GM12878 (cell line): ENCODE results near the gene RND1. TPM values are rescaled to one million over a fixed set of nuclear protein-coding genes. Genes with fewer than 3 reads are reported as not detected.
A peak's percentile ranks its signal among the peaks of the same experiment; 100 is the strongest.

Source experiments
- ATF7 ChIP-seq: fragments of 450-650 bp; IDR thresholded peaks from 2 replicates; pipeline ENCODE4 v1.6.1; 2016; ENCODE audit warnings: low read depth, mild to moderate bottlenecking
- BCL3 ChIP-seq: IDR thresholded peaks from 2 replicates; pipeline ENCODE4 v1.6.1; 2011; ENCODE audit warnings: borderline replicate concordance, low read depth, mild to moderate bottlenecking, moderate library complexity, low read length; ENCODE audit not compliant: insufficient read depth, poor library complexity, severe bottlenecking
- BRCA1 ChIP-seq: IDR thresholded peaks from 2 replicates; pipeline ENCODE4 v1.6.1; 2011; ENCODE audit warnings: low read depth, low read length, improper control_type of control experiment
- CEBPB ChIP-seq, 2 experiments: fragments of 150-350 bp in 1 of 2; IDR thresholded peaks; 2 replicates each; pipeline ENCODE4 v1.6.1; 2012 to 2014; ENCODE audit warnings: low read depth in 2 of 2, low read length in 2 of 2, borderline replicate concordance in 1 of 2, inconsistent platforms in 1 of 2
- CREM ChIP-seq: IDR thresholded peaks from 2 replicates; pipeline ENCODE4 v1.6.1; 2014; ENCODE audit warnings: antibody characterized with exemption, low read depth
- CTCF ChIP-seq, 3 experiments: IDR thresholded peaks in 2 of 3; conservative IDR thresholded peaks in 1 of 3; 2 replicates each; pipeline ENCODE4 v1.5.1; 2011; ENCODE audit warnings: low read depth in 3 of 3, low read length in 3 of 3, mild to moderate bottlenecking in 3 of 3, control low read depth in 2 of 3, moderate library complexity in 2 of 3, inconsistent platforms in 1 of 3, mixed read lengths in 1 of 3; ENCODE audit not compliant: control insufficient read depth in 2 of 3, insufficient read depth in 1 of 3; ENCODE audit errors: extremely low read depth in 1 of 3
- DPF2 ChIP-seq: fragments of 450-650 bp; IDR thresholded peaks from 2 replicates; pipeline ENCODE4 v1.6.1; 2017; ENCODE audit warnings: mild to moderate bottlenecking
- E2F8 ChIP-seq: fragments of 450-650 bp; IDR thresholded peaks from 2 replicates; pipeline ENCODE4 v1.6.1; 2018; ENCODE audit warnings: mild to moderate bottlenecking, low read depth, moderate library complexity; ENCODE audit not compliant: partially characterized antibody
- E4F1 ChIP-seq: fragments of 450-650 bp; IDR thresholded peaks from 2 replicates; pipeline ENCODE4 v1.6.1; 2018; ENCODE audit warnings: borderline replicate concordance, mild to moderate bottlenecking; ENCODE audit not compliant: partially characterized antibody
- FOXM1 ChIP-seq: IDR thresholded peaks from 2 replicates; pipeline ENCODE4 v1.6.1; 2012; ENCODE audit warnings: low read depth, mild to moderate bottlenecking, inconsistent platforms, low read length, moderate library complexity
- MXI1 ChIP-seq: fragments of 150-350 bp; IDR thresholded peaks from 2 replicates; pipeline ENCODE4 v1.6.1; 2011; ENCODE audit warnings: low read depth, mild to moderate bottlenecking, inconsistent platforms, low read length, improper control_type of control experiment
- NR2F1 ChIP-seq: fragments of 450-650 bp; conservative IDR thresholded peaks from 2 replicates; pipeline ENCODE4 v1.6.1; 2017; ENCODE audit warnings: mild to moderate bottlenecking
- PKNOX1 ChIP-seq: fragments of 450-650 bp; IDR thresholded peaks from 2 replicates; pipeline ENCODE4 v1.6.1; 2016; ENCODE audit warnings: mild to moderate bottlenecking
- RELA ChIP-seq: fragments of 450-650 bp; IDR thresholded peaks from 2 replicates; pipeline ENCODE4 v1.8.0; 2014; ENCODE audit warnings: borderline replicate concordance; ENCODE audit not compliant: partially characterized antibody
- SMAD1 ChIP-seq: fragments of 450-650 bp; IDR thresholded peaks from 2 replicates; pipeline ENCODE4 v1.6.1; 2018; ENCODE audit warnings: mild to moderate bottlenecking, low read depth; ENCODE audit not compliant: partially characterized antibody
- STAT1 ChIP-seq: fragments of 450-650 bp; conservative IDR thresholded peaks from 2 replicates; pipeline ENCODE4 v1.6.1; 2014; ENCODE audit warnings: antibody characterized with exemption, mild to moderate bottlenecking
- TARDBP ChIP-seq: IDR thresholded peaks from 2 replicates; pipeline ENCODE4 v1.6.1; 2016; ENCODE audit warnings: borderline replicate concordance
- TBL1XR1 ChIP-seq: IDR thresholded peaks from 2 replicates; pipeline ENCODE4 v1.6.1; 2012; ENCODE audit warnings: low read depth, low read length, improper control_type of control experiment
- ZZZ3 ChIP-seq: IDR thresholded peaks from 2 replicates; pipeline ENCODE4 v1.6.1; 2011; ENCODE audit warnings: low read depth; ENCODE audit not compliant: control insufficient read depth, insufficient read length
- polyA plus RNA-seq, 11 experiments: library from polyadenylated mRNA; depleted of rRNA in 4 of 11; unstranded in 6 of 11; stranded (reverse) in 5 of 11; fragments of >200 nt; fragmentation: Nextera tagmentation in 4 of 11; fragmentation: Illumina TruSeq in 1 of 11; extraction: Ambion mirVana in 4 of 11; extraction: Trizol in 1 of 11; gene quantifications; 1 replicate in 1 of 11; 2 replicates in 10 of 11; pipeline versions ENCODE4 v1.2.1 to v1.2.3, GENCODE V29; 2011 to 2016; ENCODE audit warnings: inconsistent platforms in 2 of 11, missing spikeins in 2 of 11, low read depth in 1 of 11
- total RNA-seq, 4 experiments: library from RNA; depleted of rRNA in 3 of 4; stranded (reverse); fragments of >200 nt in 3 of 4; fragmentation: Illumina TruSeq in 1 of 4; extraction: Trizol in 1 of 4; gene quantifications; 2 replicates each; pipeline versions ENCODE4 v1.2.1 to v1.2.3, GENCODE V29; 2013 to 2021

Gene RND1
- total and polyA plus RNA-seq, 10 of the 15 experiments (the other 5 are each of a cell fraction or from before 2014, with no cell fraction given): 0.24 to 5.1 (median 1.5) TPM

- TF ChIP-seq SMAD1 (peak; percentile 48), ATF7 (peak; percentile 71), CEBPB (IDR thresholded peaks at IDR 0.05; ENCODE audit: borderline replicate concordance in 1 of 2, low read depth in 2 of 2, low read length in 2 of 2) (no peak), PKNOX1 (peak; percentile 39; the same call in 1 of the 2 replicates), RELA (peak; percentile 85), DPF2 (0 out of 2 replicates have a peak, but pooled peaks have one; percentile 15), CTCF (IDR thresholded peaks at IDR 0.05 in 2 of 3, conservative IDR thresholded peaks at IDR 0.05 in 1 of 3; ENCODE audit: control insufficient read depth in 2 of 3, extremely low read depth in 1 of 3, insufficient read depth in 1 of 3, low read depth in 3 of 3, low read length in 3 of 3) (no peak), ZZZ3 (no peak), MXI1 (peak; percentile 68; the same call in 1 of the 2 replicates), BCL3 (peak; percentile 47), E2F8 (peak; percentile 46), TBL1XR1 (peak; percentile 73; the same call in 1 of the 2 replicates), CREM (peak; percentile 98), FOXM1 (no peak), NR2F1 (no peak), BRCA1 (no peak), TARDBP (peak; percentile 100), E4F1 (peak; percentile 91), STAT1 (peak; percentile 65; the same call in 1 of the 2 replicates)
These were observed 13.6 kb downstream of the RND1 start, which contains the start of gene DDX23 (continued) for GRCh38 chr12:48851883-48852733.
